H1 (cell line): ENCODE measurements around the gene CUEDC1. TPM values are rescaled to one million over a fixed set of nuclear protein-coding genes. Genes with fewer than 3 reads are reported as not detected.

Experiments
- CTCF ChIA-PET: fragments of 300-600 bp; sonication (Branson Sonifier 250); formaldehyde crosslinking; loops from one replicate; lab custom pipeline; 2021; ENCODE audit not compliant: partially characterized antibody; lab: Charles Lee
- POLR2A ChIA-PET: fragments of 300-600 bp; sonication (Branson Sonifier 250); formaldehyde crosslinking; loops from one replicate; lab custom pipeline; 2021; ENCODE audit warnings: inconsistent platforms; ENCODE audit not compliant: partially characterized antibody; lab: Charles Lee
- DNase-seq, 2 experiments: peaks; one replicate each; pipeline versions ENCODE4 v3.0.0 to v3.0.0-alpha.2; 2010 to 2022; ENCODE audit warnings: low spot score in 2 of 2, low read depth in 1 of 2, mixed read lengths in 1 of 2
- FAIRE-seq: peaks from 2 replicates; lab custom pipeline; 2011; peaks lifted over from hg19 to GRCh38; lab: Jason Lieb, UNC
- H2AFZ ChIP-seq: 2 replicates; pipeline ENCODE4 v1.8.1; 2012; ENCODE audit warnings: low read length, inconsistent platforms
- H2AK5ac ChIP-seq: 2 replicates; pipeline ENCODE4 v1.6.1; 2013; ENCODE audit warnings: low read depth, low read length
- H2BK120ac ChIP-seq: replicated peaks from 2 replicates; pipeline ENCODE3; 2013; ENCODE audit warnings: low read depth, low read length, inconsistent platforms
- H2BK12ac ChIP-seq: 2 replicates; pipeline ENCODE4 v1.6.1; 2013; ENCODE audit warnings: low read depth, low read length
- H2BK15ac ChIP-seq: 2 replicates; pipeline ENCODE4 v1.6.1; 2013; ENCODE audit warnings: low read length
- H2BK20ac ChIP-seq: 2 replicates; pipeline ENCODE4 v1.6.1; 2013; ENCODE audit warnings: low read length
- H2BK5ac ChIP-seq: 2 replicates; pipeline ENCODE4 v1.6.1; 2013; ENCODE audit warnings: low read depth, low read length
- H3K14ac ChIP-seq: 2 replicates; pipeline ENCODE4 v1.6.1; 2013; ENCODE audit warnings: inconsistent platforms; ENCODE audit not compliant: insufficient read length
- H3K18ac ChIP-seq: 2 replicates; pipeline ENCODE4 v1.6.1; 2013; ENCODE audit warnings: low read length; ENCODE audit errors: extremely low read depth
- H3K23ac ChIP-seq: 2 replicates; pipeline ENCODE4 v1.6.1; 2013; ENCODE audit warnings: inconsistent platforms; ENCODE audit not compliant: insufficient read length
- H3K23me2 ChIP-seq: 2 replicates; pipeline ENCODE4 v1.6.1; 2013; ENCODE audit warnings: low read depth, low read length
- H3K27ac ChIP-seq: 2 replicates; pipeline ENCODE4 v1.6.1; 2011; ENCODE audit warnings: low read depth, low read length, inconsistent platforms
- H3K27me3 ChIP-seq, 4 experiments: replicated peaks in 1 of 4; 1 replicate in 1 of 4; 2 replicates in 3 of 4; pipeline versions ENCODE4 v1.6.1 to v1.8.1; 2011 to 2013; ENCODE audit warnings: low read length in 3 of 4, mild to moderate bottlenecking in 3 of 4, inconsistent platforms in 2 of 4, mixed read lengths in 2 of 4, moderate library complexity in 1 of 4; ENCODE audit not compliant: control insufficient read depth in 3 of 4, insufficient read depth in 3 of 4; ENCODE audit errors: extremely low read depth in 1 of 4
- H3K36me3 ChIP-seq, 4 experiments: 2 replicates each; pipeline versions ENCODE4 v1.6.1 to v1.8.1; 2011 to 2013; ENCODE audit warnings: mild to moderate bottlenecking in 4 of 4, low read length in 3 of 4, moderate library complexity in 2 of 4, control low read depth in 1 of 4, inconsistent platforms in 1 of 4; ENCODE audit not compliant: insufficient read depth in 4 of 4, control insufficient read depth in 2 of 4
- H3K4ac ChIP-seq: replicated peaks from 2 replicates; pipeline ENCODE3; 2013; ENCODE audit warnings: low read length, low read depth, mixed read lengths, inconsistent platforms; ENCODE audit not compliant: insufficient read length
- H3K4me1 ChIP-seq, 4 experiments: replicated peaks in 1 of 4; 1 replicate in 1 of 4; 2 replicates in 3 of 4; pipeline versions ENCODE4 v1.6.1 to v1.8.1; 2011 to 2013; ENCODE audit warnings: low read length in 3 of 4, inconsistent platforms in 2 of 4, mixed read lengths in 1 of 4; ENCODE audit not compliant: insufficient read depth in 4 of 4, control insufficient read depth in 3 of 4
- H3K4me2 ChIP-seq, 2 experiments: 2 replicates each; pipeline versions ENCODE4 v1.6.1 to v1.8.1; 2011 to 2013; ENCODE audit warnings: low read depth in 2 of 2, low read length in 2 of 2, control low read depth in 1 of 2, inconsistent platforms in 1 of 2, mild to moderate bottlenecking in 1 of 2; ENCODE audit not compliant: insufficient read depth in 1 of 2
- H3K4me3 ChIP-seq, 4 experiments: fragments of 200-600, 300-600 bp in 1 of 4; sonication (generic), shearing (Covaris generic), sonication (Bioruptor Twin) in 1 of 4; 2 replicates each; pipeline versions ENCODE4 v1.5.1 to v1.8.1; 2011 to 2016; ENCODE audit warnings: low read length in 4 of 4, low read depth in 3 of 4, control low read depth in 2 of 4, inconsistent platforms in 2 of 4, mild to moderate bottlenecking in 2 of 4, mixed read lengths in 1 of 4, moderate library complexity in 1 of 4; ENCODE audit not compliant: insufficient read depth in 2 of 4; ENCODE audit errors: extremely low read depth in 1 of 4
- H3K56ac ChIP-seq: replicated peaks from 2 replicates; pipeline ENCODE3; 2013; ENCODE audit warnings: low read depth, mild to moderate bottlenecking, mixed read lengths, low read length, inconsistent platforms; ENCODE audit not compliant: insufficient read length
- H3K79me1 ChIP-seq: 2 replicates; pipeline ENCODE4 v1.6.1; 2013; ENCODE audit warnings: low read depth, low read length, control low read depth
- H3K79me2 ChIP-seq, 2 experiments: 2 replicates each; pipeline versions ENCODE4 v1.6.1 to v1.8.1; 2012 to 2013; ENCODE audit warnings: low read length in 2 of 2, mild to moderate bottlenecking in 2 of 2, inconsistent platforms in 1 of 2; ENCODE audit not compliant: insufficient read depth in 2 of 2, control insufficient read depth in 1 of 2
- H3K9ac ChIP-seq, 4 experiments: replicated peaks in 1 of 4; 1 replicate in 1 of 4; 2 replicates in 3 of 4; pipeline versions ENCODE4 v1.6.1 to v1.8.1; 2011 to 2013; ENCODE audit warnings: low read depth in 3 of 4, low read length in 3 of 4, control low read depth in 2 of 4, mild to moderate bottlenecking in 2 of 4, moderate library complexity in 2 of 4, inconsistent platforms in 1 of 4; ENCODE audit errors: extremely low read depth in 1 of 4
- H3K9me3 ChIP-seq, 2 experiments: 2 replicates each; pipeline versions ENCODE4 v1.6.1 to v1.8.1; 2012 to 2013; ENCODE audit warnings: mild to moderate bottlenecking in 2 of 2, moderate library complexity in 2 of 2, control low read depth in 1 of 2, inconsistent platforms in 1 of 2, low read depth in 1 of 2, low read length in 1 of 2, mixed read lengths in 1 of 2; ENCODE audit not compliant: insufficient read depth in 2 of 2
- H4K20me1 ChIP-seq, 2 experiments: replicated peaks in 1 of 2; 2 replicates each; pipeline versions ENCODE3 to v1.8.1; 2011 to 2013; ENCODE audit warnings: inconsistent platforms in 2 of 2, low read length in 2 of 2, mild to moderate bottlenecking in 1 of 2; ENCODE audit not compliant: insufficient read depth in 2 of 2, control insufficient read depth in 1 of 2
- H4K5ac ChIP-seq: 2 replicates; pipeline ENCODE4 v1.6.1; 2013; ENCODE audit warnings: low read length, low read depth, mixed read lengths, inconsistent platforms; ENCODE audit not compliant: insufficient read length
- H4K8ac ChIP-seq: 2 replicates; pipeline ENCODE4 v1.8.0; 2013; ENCODE audit warnings: mild to moderate bottlenecking, moderate library complexity, low read length, inconsistent platforms; ENCODE audit not compliant: insufficient read depth; ENCODE audit errors: extremely low read depth
- H4K91ac ChIP-seq: replicated peaks from 2 replicates; pipeline ENCODE3; 2013; ENCODE audit warnings: low read length, mixed read lengths, inconsistent platforms; ENCODE audit not compliant: insufficient read length
- BRCA1 ChIP-seq: IDR thresholded peaks from 2 replicates; pipeline ENCODE4 v1.6.1; 2012; ENCODE audit warnings: low read depth, low read length, improper control_type of control experiment
- POLR2A ChIP-seq, 2 experiments: IDR thresholded peaks; 1 replicate in 1 of 2; 2 replicates in 1 of 2; pipeline ENCODE4 v1.6.1; 2011; ENCODE audit warnings: low read depth in 2 of 2, low read length in 2 of 2, mild to moderate bottlenecking in 2 of 2; ENCODE audit errors: control extremely low read depth in 1 of 2
- RAD21 ChIP-seq, 2 experiments: IDR thresholded peaks in 1 of 2; conservative IDR thresholded peaks in 1 of 2; 2 replicates each; pipeline ENCODE4 v1.6.1; 2011; ENCODE audit warnings: low read depth in 2 of 2, low read length in 2 of 2, improper control_type of control experiment in 1 of 2, inconsistent platforms in 1 of 2, mild to moderate bottlenecking in 1 of 2, moderate library complexity in 1 of 2
- SIN3A ChIP-seq, 2 experiments: IDR thresholded peaks in 1 of 2; conservative IDR thresholded peaks in 1 of 2; 2 replicates each; pipeline ENCODE4 v1.6.1; 2011 to 2012; ENCODE audit warnings: low read length in 2 of 2, improper control_type of control experiment in 1 of 2, low read depth in 1 of 2, mild to moderate bottlenecking in 1 of 2
- SRF ChIP-seq: IDR thresholded peaks from 2 replicates; pipeline ENCODE4 v1.6.1; 2011; ENCODE audit warnings: mild to moderate bottlenecking, low read depth, low read length, moderate library complexity
- SUZ12 ChIP-seq: fragments of 200-600 bp; sonication (generic); IDR thresholded peaks from 2 replicates; pipeline ENCODE4 v1.6.1; 2012; ENCODE audit warnings: mild to moderate bottlenecking, inconsistent platforms, low read length, moderate library complexity, mixed read lengths
- USF2 ChIP-seq: IDR thresholded peaks from 2 replicates; pipeline ENCODE4 v1.6.1; 2011; ENCODE audit warnings: low read length, improper control_type of control experiment
- WGBS, 2 experiments: shearing (Covaris generic) in 1 of 2; methylation state at CpG; one replicate each; pipeline versions ENCODE4 v1.1.6 to v1.1.7; 2013 to 2015; ENCODE audit warnings: low lambda C conversion rate in 2 of 2, mixed read lengths in 2 of 2, inconsistent platforms in 1 of 2, low coverage in 1 of 2, missing lambda C conversion rate in 1 of 2; ENCODE audit not compliant: insufficient replicate concordance in 2 of 2, insufficient coverage in 1 of 2, insufficient read length in 1 of 2; ENCODE audit errors: extremely low coverage in 1 of 2, missing lambda C conversion rate in 1 of 2; 5-methylcytosine and 5-hydroxymethylcytosine counted together
- polyA plus RNA-seq, 7 experiments: library from polyadenylated mRNA; depleted of rRNA in 3 of 7; stranded (reverse) in 5 of 7; unstranded in 2 of 7; fragments of >200 nt in 5 of 7; fragments of 200-250 nt in 2 of 7; gene quantifications; 1 replicate in 5 of 7; 2 replicates in 1 of 7; 4 replicates in 1 of 7; pipeline versions ENCODE4 v1.2.1 to v1.2.3, GENCODE V29; 2011 to 2013; ENCODE audit warnings: missing spikeins in 2 of 7, mixed read lengths in 2 of 7
- total RNA-seq: library from RNA; stranded (reverse); fragmentation: NEBNext Ultra II Directional; extraction: Animal tissue kit (Norgen Biotek cat#: 25700); gene quantifications from 2 replicates; pipeline ENCODE4 v1.2.1, GENCODE V29; 2021

CUEDC1 gene
- total and polyA plus RNA-seq, 2 of the 8 experiments (the other 6 are each of a cell fraction or from before 2014, with no cell fraction given): 4.0 to 10.7 TPM

GRCh38 chr17:58002973-58003372 is 47.8 kb upstream of the CUEDC1 start:
- Histone ChIP-seq H3K56ac (no peak overlapping the region), H3K23ac (no peak overlapping the region), H4K91ac (no peak overlapping the region), H2BK15ac (no peak overlapping the region), H4K5ac (no peak overlapping the region), H3K18ac (no peak overlapping the region), H3K4me3 (0 out of 8 replicates have a peak overlapping the region, but pooled peaks of 1 of the 4 experiments have one; percentile 92), H3K14ac (no peak overlapping the region), H3K79me2 (peaks cover 11 to 55% of the 10 kb centered on the region in 2 experiments), H3K27ac (no peak overlapping the region), H3K4me1 (peaks cover 0 to 11% (median 4%) of the 10 kb centered on the region in 4 experiments; a peak in 4 of 7 replicates), H3K9me3 (no peaks in the 10 kb centered on the region), H3K4me2 (no peak overlapping the region), H2BK120ac (no peak overlapping the region), H2BK20ac (no peak overlapping the region), H3K4ac (no peak overlapping the region), H3K79me1 (no peaks in the 10 kb centered on the region; the same call in 1 of the 2 replicates), H4K8ac (no peak overlapping the region), H2BK5ac (no peak overlapping the region), H2AK5ac (no peak overlapping the region), H2BK12ac (no peak overlapping the region), H3K36me3 (peaks cover 13 to 68% (median 43%) of the 10 kb centered on the region in 4 experiments), H3K27me3 (no peaks in the 10 kb centered on the region), H2AFZ (no peak overlapping the region), H3K9ac (no peak overlapping the region), H3K23me2 (peaks cover 10% of the 10 kb centered on the region), H4K20me1 (peaks cover 11 to 15% of the 10 kb centered on the region in 2 experiments)
- CTCF ChIA-PET: interaction anchor here (0.6 to 15.0 kb wide), 6 partner anchors 9 to 1016 kb away, joined by 3 to 384 read pairs (median 3); partner anchors contain the start of gene MRPS23
- FAIRE-seq (no peak), DNase-seq (no peak)
- 0 out of 3 replicates have a peak, but pooled peaks of 1 of the 2 experiments have one; percentile 6 for TF ChIP-seq POLR2A (IDR thresholded peaks at IDR 0.05; ENCODE audit: control extremely low read depth in 1 of 2, low read depth in 2 of 2, low read length in 2 of 2)
- no peak for TF ChIP-seq BRCA1
- TF ChIP-seq SIN3A (conservative IDR thresholded peaks at IDR 0.05 in 1 of 2, IDR thresholded peaks at IDR 0.05 in 1 of 2; ENCODE audit: low read depth in 1 of 2, low read length in 2 of 2): no peak
- no peak for TF ChIP-seq SRF
- TF ChIP-seq RAD21 (IDR thresholded peaks at IDR 0.05 in 1 of 2, conservative IDR thresholded peaks at IDR 0.05 in 1 of 2; ENCODE audit: low read depth in 2 of 2, low read length in 2 of 2): no peak
- no peak for TF ChIP-seq SUZ12
- TF ChIP-seq USF2: no peak
- WGBS, 2 experiments: 97% methylated on average over 2 of the region's 2 CpGs; no CpG with 5 or more reads in 1 of the 2 experiments
- POLR2A ChIA-PET: interaction anchor here (0.7 to 28.0 kb wide), 9 partner anchors 9 to 140 kb away, joined by 3 to 672 read pairs (median 3); partner anchors contain the start of genes DYNLL2, MRPS23 and VEZF1
